Measurements from ENCODE around the gene MT1H. TPM values are rescaled to one million over a fixed set of nuclear protein-coding genes. Genes with fewer than 3 reads are reported as not detected.

Gene MT1H
- total and polyA plus RNA-seq, 2 of the 13 experiments (the other 11 are each of a cell fraction or from before 2014, with no cell fraction given) = 0.60 TPM; not detected in 1

DNA sequence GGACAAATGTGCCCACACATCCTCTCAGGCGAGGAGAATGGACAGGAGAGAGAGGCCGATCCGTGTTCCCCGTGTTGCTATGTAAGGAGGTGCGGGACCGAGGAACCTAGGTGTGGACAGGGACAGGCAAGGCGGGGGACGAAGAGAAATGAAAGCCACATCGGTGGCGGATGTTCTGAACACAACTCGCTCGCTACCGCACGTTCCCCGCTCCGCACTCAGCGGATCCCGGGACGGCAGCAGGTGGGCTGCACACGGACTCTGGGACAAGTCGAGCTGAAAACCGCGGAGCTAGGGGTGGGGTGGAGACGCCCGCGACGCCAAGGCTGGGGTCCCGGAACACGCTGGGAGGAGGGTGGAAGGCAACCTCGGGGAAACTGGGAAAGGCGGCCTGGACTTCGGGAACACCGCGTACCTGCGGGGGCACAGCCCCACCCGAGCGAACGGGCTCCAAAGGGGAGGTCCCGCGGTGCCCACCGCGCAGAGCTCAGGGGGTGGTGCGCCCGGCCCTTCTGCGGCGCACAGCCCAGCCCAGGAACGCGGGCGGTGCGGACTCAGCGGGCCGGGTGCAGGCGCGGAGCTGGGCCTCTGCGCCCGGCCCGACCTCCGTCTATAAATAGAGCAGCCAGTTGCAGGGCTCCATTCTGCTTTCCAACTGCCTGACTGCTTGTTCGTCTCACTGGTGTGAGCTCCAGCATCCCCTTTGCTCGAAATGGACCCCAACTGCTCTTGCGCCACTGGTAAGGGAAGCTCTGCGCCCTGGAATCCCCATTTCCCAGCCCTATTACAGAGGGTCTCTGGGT is 44.3 kb upstream of the MT1H start, which contains the start of gene MT1E (continued):
- TF ChIP-seq RORA (CRISPR knock-in tag; IDR thresholded peaks at IDR 0.05) (no peak), ZC3H4 (CRISPR knock-in tag; IDR thresholded peaks at IDR 0.05; ENCODE audit: borderline replicate concordance) (no peak), ZBTB40 (IDR thresholded peaks at IDR 0.05) (no peak), ZBTB40 (CRISPR knock-in tag; IDR thresholded peaks at IDR 0.05) (0 out of 2 replicates have a peak, but pooled peaks have one; percentile 22), CBX2 (IDR thresholded peaks at IDR 0.05; ENCODE audit: low read depth, low read length) (no peak), CBX2 (CRISPR knock-in tag; IDR thresholded peaks at IDR 0.05; ENCODE audit: low read depth) (no peak), SKI (IDR thresholded peaks at IDR 0.05; ENCODE audit: partially characterized antibody) (no peak), RXRB (CRISPR knock-in tag; IDR thresholded peaks at IDR 0.05; ENCODE audit: borderline replicate concordance) (no peak), POLR2A (IDR thresholded peaks at IDR 0.05; ENCODE audit: insufficient read depth in 1 of 2, low read depth in 2 of 2, low read length in 2 of 2) (peak; percentile 94 to 99), ZNF629 (CRISPR knock-in tag; conservative IDR thresholded peaks at IDR 0.05) (no peak), ZBTB7A (CRISPR knock-in tag; IDR thresholded peaks at IDR 0.05) (0 out of 2 replicates have a peak, but pooled peaks have one; percentile 42)
- TF ChIP-seq, protein P1, sequence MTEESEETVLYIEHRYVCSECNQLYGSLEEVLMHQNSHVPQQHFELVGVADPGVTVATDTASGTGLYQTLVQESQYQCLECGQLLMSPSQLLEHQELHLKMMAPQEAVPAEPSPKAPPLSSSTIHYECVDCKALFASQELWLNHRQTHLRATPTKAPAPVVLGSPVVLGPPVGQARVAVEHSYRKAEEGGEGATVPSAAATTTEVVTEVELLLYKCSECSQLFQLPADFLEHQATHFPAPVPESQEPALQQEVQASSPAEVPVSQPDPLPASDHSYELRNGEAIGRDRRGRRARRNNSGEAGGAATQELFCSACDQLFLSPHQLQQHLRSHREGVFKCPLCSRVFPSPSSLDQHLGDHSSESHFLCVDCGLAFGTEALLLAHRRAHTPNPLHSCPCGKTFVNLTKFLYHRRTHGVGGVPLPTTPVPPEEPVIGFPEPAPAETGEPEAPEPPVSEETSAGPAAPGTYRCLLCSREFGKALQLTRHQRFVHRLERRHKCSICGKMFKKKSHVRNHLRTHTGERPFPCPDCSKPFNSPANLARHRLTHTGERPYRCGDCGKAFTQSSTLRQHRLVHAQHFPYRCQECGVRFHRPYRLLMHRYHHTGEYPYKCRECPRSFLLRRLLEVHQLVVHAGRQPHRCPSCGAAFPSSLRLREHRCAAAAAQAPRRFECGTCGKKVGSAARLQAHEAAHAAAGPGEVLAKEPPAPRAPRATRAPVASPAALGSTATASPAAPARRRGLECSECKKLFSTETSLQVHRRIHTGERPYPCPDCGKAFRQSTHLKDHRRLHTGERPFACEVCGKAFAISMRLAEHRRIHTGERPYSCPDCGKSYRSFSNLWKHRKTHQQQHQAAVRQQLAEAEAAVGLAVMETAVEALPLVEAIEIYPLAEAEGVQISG (CRISPR knock-in tag; IDR thresholded peaks at IDR 0.05) = no peak
- TF ChIP-seq, protein P2, sequence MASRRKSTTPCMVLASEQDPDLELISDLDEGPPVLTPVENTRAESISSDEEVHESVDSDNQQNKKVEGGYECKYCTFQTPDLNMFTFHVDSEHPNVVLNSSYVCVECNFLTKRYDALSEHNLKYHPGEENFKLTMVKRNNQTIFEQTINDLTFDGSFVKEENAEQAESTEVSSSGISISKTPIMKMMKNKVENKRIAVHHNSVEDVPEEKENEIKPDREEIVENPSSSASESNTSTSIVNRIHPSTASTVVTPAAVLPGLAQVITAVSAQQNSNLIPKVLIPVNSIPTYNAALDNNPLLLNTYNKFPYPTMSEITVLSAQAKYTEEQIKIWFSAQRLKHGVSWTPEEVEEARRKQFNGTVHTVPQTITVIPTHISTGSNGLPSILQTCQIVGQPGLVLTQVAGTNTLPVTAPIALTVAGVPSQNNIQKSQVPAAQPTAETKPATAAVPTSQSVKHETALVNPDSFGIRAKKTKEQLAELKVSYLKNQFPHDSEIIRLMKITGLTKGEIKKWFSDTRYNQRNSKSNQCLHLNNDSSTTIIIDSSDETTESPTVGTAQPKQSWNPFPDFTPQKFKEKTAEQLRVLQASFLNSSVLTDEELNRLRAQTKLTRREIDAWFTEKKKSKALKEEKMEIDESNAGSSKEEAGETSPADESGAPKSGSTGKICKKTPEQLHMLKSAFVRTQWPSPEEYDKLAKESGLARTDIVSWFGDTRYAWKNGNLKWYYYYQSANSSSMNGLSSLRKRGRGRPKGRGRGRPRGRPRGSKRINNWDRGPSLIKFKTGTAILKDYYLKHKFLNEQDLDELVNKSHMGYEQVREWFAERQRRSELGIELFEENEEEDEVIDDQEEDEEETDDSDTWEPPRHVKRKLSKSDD (CRISPR knock-in tag; IDR thresholded peaks at IDR 0.05; ENCODE audit: low read depth) = no peak
- TF ChIP-seq, protein P3, sequence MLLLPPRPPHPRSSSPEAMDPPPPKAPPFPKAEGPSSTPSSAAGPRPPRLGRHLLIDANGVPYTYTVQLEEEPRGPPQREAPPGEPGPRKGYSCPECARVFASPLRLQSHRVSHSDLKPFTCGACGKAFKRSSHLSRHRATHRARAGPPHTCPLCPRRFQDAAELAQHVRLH (CRISPR knock-in tag; IDR thresholded peaks at IDR 0.05; ENCODE audit: borderline replicate concordance, low read depth) = no peak

Measured in HepG2 (cell line).